ENCODE measurements around the gene CZIB.
A peak's percentile ranks its signal among the peaks of the same experiment; 100 is the strongest.
"Not testable (repeated sequence)": the region's sequence is repeated elsewhere in the genome, so short reads cannot be mapped to it uniquely, and the experiment has no call there.

Gene CZIB

GRCh38 chr1:53188099-53188498, 32.3 kb downstream of the CZIB start:
- DNase-seq: no peak

GRCh38 chr1:53187401-53187800, 33.0 kb downstream of the CZIB start:
- no peak for DNase-seq

GRCh38 chr1:53186533-53186932, 33.9 kb downstream of the CZIB start:
- no peak for DNase-seq

- DNase-seq: not testable (repeated sequence)
Observed at GRCh38 chr1:53185955-53186297, 34.5 kb downstream of the CZIB start.

- no peak for DNase-seq
Observed at GRCh38 chr1:53183095-53183990, 37.1 kb downstream of the CZIB start.

- no peak for DNase-seq
Observed at GRCh38 chr1:53182716-53183094, 37.7 kb downstream of the CZIB start.

GRCh38 chr1:53182111-53182593, 38.3 kb downstream of the CZIB start:
- DNase-seq: peak; percentile 3

GRCh38 chr1:53180951-53181350, 39.5 kb downstream of the CZIB start:
- DNase-seq: no peak

- DNase-seq: no peak
Observed at GRCh38 chr1:53180226-53180625, 40.2 kb downstream of the CZIB start.

GRCh38 chr1:53176452-53177208, 43.8 kb downstream of the CZIB start:
- DNase-seq: no peak

GRCh38 chr1:53174971-53175913, 45.2 kb downstream of the CZIB start:
- DNase-seq: no peak

GRCh38 chr1:53172426-53173128, 47.9 kb downstream of the CZIB start:
- no peak for DNase-seq

GRCh38 chr1:53166912-53167311, 53.5 kb downstream of the CZIB start:
- DNase-seq: no peak

GRCh38 chr1:53166366-53166765, 54.1 kb downstream of the CZIB start:
- DNase-seq: no peak

- no peak for DNase-seq
Observed at GRCh38 chr1:53165408-53165961, 54.9 kb downstream of the CZIB start.
